GM12892 (cell line): Measurements from ENCODE around the gene PSORS1C2.

Experiments
- POLR2A ChIP-seq: IDR thresholded peaks from 2 replicates; pipeline ENCODE4 v1.6.1; 2011; ENCODE audit warnings: low read depth, low read length, control low read depth
- POLR2AphosphoS5 ChIP-seq: IDR thresholded peaks from 2 replicates; pipeline ENCODE4 v1.6.1; 2011; ENCODE audit warnings: low read depth, low read length, control low read depth

GRCh38 chr6:31186052-31186734 is 47.3 kb upstream of the PSORS1C2 start:
- TF ChIP-seq POLR2A, result no peak
- TF ChIP-seq POLR2AphosphoS5, result no peak
